GM21360 (cell line): Measurements from ENCODE around the gene NECTIN1.

ENCODE experiments used
- ATAC-seq: cut with Tn5 transposase; IDR thresholded peaks from one replicate; pipeline ENCODE4 v1.9.1; 2021; ENCODE audit warnings: mild to moderate bottlenecking, moderate library complexity; ENCODE audit not compliant: unreplicated experiment

Gene NECTIN1

GRCh38 chr11:119713359-119714040 lies 15.5 kb downstream of the NECTIN1 start:
- ATAC-seq = no peak

GRCh38 chr11:119712459-119713358 lies 16.3 kb downstream of the NECTIN1 start:
- no peak for ATAC-seq

DNA sequence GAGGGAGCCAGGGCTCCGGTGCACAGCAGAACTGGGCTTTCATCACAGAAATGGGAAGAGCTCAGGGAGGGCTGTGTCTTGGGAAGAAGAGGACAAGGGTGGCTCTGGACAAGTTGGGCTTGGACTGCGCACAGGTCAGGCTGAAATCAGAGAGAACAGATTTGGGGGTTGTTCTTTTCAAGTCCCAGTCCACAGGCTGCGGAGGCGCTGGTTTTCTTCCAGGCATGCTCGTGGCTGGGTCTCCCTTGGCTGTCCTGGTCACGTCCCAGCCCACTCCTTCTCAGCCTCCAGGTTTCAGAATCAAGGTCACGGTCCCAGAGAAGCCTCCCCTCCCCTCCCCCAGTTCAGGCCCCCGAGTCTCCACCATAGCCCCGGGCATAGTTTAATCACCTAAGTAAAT lies 17.0 kb downstream of the NECTIN1 start:
- ATAC-seq = no peak

GRCh38 chr11:119711476-119711875 lies 17.5 kb downstream of the NECTIN1 start:
- ATAC-seq = no peak

GRCh38 chr11:119710417-119710816 lies 18.6 kb downstream of the NECTIN1 start:
- ATAC-seq = no peak

- no peak for ATAC-seq
These were observed 19.2 kb downstream of the NECTIN1 start for GRCh38 chr11:119709638-119710346.

DNA sequence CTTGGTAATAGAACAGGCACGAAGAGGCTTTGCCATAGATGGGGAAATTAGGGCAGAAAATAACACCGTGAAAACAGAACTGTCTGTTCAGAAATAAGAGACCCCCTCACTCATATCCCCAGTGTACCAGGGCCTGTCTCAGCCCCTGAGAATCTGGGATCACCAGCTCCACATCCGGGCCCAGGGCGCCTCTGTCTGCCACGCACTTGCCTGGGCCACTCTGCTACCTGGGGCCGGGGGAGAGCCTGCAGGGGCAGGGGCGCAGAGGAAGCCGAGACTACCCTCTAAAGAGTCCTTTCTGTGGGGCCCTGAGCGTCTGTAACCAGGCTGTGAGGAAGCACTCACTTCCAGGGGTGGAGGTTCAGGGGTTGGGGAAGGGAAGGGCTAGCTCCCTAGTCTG lies 19.8 kb downstream of the NECTIN1 start:
- ATAC-seq = no peak

- no peak for ATAC-seq
These were observed 20.6 kb downstream of the NECTIN1 start for GRCh38 chr11:119708384-119708783.

- ATAC-seq = no peak
These were observed 22.1 kb downstream of the NECTIN1 start for GRCh38 chr11:119706887-119707286.

GRCh38 chr11:119706029-119706428 lies 23.0 kb downstream of the NECTIN1 start:
- ATAC-seq = no peak

DNA sequence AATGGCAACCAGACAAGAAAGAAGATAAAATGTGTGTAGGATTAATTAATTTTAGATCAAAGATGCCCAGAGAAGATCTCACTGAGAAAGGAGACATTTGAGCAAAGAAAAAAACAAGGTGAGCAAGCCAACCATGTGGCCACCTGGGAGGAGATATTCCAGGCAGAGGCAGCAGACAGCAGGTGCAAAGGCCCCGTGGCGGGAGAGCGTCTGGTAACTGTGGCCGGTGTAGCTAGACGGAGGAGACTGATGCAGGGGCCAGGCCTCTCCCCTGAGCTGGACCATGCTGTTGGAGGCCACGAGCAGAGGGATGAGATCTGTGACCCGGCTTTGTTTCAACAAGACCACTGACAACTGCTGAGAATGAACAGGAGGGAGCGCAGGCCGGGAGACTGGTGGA lies 23.6 kb downstream of the NECTIN1 start:
- no peak for ATAC-seq

- ATAC-seq = no peak
These were observed 24.2 kb downstream of the NECTIN1 start for GRCh38 chr11:119704849-119705248.

- no peak for ATAC-seq
These were observed 27.1 kb downstream of the NECTIN1 start for GRCh38 chr11:119701591-119702549.

DNA sequence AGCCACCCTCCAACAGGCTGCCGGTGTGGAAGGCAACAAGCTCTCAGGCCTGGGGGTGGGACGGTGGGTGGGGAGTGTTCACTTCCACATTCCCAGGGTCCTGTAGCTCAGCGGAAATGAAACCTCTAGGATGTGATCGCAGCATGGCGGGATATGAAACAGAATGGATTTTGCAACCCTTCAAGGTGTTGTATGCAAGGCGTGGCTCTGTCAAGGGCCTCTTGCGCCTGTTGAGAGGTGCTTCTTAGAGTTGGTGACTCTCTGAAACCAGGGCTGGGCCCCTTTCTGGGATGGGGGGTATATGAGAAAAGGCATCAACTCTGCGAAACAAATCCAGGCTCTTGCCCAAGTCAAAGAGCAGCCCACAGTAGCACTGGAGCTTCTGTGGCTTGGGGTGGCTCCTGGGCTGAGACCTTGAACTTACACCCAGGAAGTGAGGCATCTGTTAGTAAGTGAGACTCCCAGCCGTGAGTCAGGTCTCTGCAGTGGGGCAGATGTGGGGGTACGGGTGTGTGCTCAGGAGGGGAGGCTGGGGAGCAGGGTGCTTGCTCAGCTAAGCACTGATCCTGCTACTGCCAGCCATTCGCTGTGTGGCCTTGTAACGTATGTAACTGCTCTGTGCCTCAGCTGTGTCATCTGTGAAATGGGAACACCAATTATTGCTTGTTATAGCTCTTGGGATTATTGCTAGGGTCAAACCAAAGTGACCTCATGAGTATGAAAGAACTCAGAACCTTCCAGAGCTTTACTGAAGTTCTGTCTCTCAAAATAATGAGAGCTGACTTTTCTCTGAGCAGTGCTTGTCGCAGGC lies 28.3 kb downstream of the NECTIN1 start:
- no peak for ATAC-seq

- ATAC-seq = no peak
These were observed 29.0 kb downstream of the NECTIN1 start for GRCh38 chr11:119700030-119700429.

GRCh38 chr11:119699227-119699626 lies 29.8 kb downstream of the NECTIN1 start:
- no peak for ATAC-seq

DNA sequence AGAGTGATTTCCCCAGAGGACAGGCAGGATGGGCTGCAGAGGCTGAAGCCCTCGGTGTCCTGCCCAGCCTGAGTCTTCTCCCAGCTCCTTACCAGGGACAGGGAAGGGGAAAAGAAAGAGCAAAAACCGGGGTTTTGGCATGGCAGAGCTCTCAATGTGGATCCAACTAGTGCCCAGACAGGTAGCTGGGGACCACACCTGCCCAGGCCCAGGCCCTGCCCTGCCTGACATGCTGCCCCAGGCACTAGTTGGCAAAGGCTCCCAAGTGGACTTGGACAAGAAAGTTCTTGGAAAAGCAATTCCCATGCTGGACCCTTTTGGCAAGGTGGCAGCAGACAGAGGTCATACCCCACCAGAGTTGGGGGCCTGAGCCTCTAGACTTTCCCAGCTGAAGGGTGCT lies 31.1 kb downstream of the NECTIN1 start:
- no peak for ATAC-seq

GRCh38 chr11:119697445-119697844 lies 31.6 kb downstream of the NECTIN1 start:
- ATAC-seq = no peak

DNA sequence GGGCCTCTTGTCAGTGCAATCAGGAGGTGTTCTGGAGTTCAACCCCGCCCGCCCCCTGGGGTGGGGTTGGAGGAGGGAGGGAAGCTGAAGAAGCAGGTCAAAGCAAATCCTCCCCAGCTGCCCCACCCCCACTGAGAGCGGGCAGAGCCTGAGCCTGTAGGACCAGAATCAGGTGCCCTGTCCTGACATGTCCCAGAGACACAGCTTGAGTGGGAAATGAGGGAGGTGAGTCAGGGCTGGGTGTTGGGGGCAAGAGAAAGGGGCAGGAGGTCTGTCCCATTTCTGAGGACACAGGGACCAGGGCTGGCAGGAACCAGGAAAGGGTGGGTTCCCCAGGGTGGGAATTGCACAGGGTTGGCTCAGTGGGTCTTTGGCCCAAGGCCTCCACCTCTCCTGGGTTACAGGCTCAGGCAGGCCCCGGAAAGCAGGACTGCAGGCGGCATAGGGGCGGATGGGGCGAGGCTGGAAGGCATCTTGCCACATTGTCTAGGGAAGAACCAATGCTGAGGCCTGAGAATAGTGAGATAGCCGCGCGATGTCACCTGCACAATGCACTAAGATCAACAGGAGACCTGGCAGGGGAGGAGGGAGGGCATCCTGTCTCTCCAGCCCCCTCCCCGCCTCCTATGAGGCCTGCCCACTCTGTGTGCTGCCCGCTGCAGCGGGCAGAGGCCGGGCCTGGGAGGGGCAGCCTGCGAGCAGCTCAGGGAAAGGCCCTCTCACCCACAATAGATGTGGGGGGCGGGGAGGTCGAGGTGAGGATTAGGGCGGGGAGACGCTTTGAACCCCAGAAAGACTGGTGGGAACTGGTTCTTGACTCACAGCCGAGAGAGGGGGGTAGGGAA lies 32.4 kb downstream of the NECTIN1 start:
- no peak for ATAC-seq
